NCI-H526 treated with DMSO at 0.1 percent for 48 hours (cell line): ENCODE results near the gene RMND5B.
A peak's percentile ranks its signal among the peaks of the same experiment; 100 is the strongest.
"Not testable (repeated sequence)": the region's sequence is repeated elsewhere in the genome, so short reads cannot be mapped to it uniquely, and the experiment has no call there.

Experiments used
- DNase-seq: peaks from one replicate; lab custom pipeline; 2025; lab: John Stamatoyannopoulos, UW

The RMND5B gene

DNA sequence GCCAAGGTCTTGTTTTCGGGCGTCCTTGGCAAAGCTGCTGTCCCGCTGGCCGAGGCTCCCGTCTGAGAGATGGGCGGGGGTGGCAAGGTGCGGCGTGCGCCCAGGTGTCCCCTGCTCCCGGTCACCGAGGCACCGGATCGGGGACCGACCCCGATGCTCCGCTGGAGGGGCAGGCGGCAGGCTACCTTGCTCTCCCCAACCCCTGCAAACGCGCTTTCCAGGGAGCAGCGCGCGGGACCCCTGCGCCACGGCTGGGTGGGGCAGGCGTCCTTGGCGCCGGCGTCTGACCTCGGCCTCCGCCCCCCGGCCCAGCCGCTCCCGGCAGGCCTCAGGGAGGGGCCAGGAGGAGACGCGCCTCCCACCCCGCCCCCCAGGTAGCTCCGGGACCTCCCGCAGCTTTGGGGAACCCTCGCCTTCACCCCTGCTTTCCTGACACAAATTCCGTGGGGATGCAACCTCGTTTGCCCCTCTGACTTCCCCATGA is 16.9 kb upstream of the RMND5B start:
- no peak for DNase-seq

DNA sequence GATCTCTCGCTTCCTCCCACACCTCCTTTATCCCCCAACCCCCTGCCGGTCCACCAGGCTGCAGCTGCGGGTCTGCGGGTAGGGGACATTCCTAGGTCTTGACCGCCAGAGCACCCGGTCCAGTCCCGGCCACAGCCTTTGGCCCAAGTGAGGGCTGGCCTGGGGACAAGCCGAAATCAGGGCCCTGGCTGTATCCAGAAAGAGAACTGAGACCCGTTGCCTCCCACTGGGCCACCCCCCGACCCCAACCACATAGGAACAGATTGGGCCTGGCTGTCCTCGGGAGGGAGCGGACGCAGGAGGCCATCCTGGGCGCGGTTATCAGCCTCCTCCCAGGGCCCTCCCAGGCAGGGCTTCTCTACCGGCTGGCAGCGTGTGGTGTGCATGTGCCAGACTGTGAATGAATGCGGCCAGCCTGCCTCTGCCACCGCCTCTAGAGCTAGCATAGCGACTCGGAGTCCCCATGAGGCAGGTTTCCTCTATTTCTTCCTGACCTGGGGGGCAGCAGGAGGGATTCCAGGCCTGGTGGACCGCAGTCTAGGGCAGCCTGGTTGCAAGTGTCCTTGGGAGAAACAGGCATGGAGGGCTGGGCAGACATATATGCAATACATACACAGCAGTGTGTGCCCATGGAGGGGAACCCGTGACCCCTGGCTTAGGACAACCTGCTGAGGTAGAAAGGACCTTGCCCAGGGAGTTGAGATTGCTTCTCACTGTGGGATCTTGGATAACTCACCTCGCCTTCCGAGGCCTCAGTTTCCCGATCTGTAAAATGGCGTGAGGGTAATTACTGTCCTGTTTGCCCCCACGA is 16.3 kb upstream of the RMND5B start:
- DNase-seq = no peak

DNA sequence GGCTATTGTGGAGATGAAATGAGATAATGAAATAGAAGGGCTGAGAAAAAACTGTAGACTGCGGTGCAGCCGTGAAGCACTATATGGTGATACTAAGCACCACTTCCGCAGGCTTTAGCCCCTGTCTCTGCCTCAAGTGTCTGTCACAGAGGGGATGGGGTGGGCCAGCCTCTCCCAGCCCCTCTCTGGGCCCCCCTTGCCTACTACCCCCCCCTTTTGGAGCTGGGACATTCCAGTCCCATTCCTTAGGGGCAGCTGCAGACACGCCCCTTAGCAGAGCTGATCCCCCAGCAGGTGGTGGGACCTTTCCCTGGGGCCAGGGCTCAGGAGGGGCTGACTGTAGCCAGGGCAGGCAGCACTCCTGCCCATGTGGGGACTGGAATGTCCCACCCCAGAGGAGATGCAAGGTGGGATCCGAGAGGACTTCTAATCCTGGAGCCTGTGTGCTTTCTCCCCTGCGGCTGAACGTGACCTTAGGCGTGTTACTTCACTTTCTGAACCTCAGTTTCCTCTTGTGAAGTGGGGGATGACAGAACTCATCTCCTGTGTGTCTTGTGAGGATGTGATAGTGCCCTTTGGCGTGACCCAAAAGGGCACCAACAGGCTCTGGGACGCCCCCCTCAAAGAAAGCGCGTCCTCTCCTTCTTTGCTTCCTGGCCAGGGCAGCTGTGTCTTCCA is 15.5 kb upstream of the RMND5B start:
- no peak for DNase-seq

DNA sequence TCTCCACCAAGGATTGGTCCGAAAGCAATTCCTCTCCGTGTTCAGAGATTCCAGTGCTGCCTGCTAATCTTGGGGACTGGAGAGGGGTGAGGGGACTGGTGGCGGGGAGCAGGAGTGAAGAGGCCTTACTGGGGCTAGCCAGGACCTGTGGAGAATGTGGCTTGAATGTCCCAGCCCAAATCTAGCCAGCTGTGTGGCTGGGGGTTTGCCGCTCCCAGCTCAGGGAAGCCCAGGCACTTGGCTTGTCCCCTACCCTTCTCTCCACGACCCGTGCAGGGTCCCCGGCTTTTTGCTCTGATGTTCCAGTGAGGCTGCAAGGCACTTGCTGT is 15.0 kb upstream of the RMND5B start:
- DNase-seq = no peak

DNA sequence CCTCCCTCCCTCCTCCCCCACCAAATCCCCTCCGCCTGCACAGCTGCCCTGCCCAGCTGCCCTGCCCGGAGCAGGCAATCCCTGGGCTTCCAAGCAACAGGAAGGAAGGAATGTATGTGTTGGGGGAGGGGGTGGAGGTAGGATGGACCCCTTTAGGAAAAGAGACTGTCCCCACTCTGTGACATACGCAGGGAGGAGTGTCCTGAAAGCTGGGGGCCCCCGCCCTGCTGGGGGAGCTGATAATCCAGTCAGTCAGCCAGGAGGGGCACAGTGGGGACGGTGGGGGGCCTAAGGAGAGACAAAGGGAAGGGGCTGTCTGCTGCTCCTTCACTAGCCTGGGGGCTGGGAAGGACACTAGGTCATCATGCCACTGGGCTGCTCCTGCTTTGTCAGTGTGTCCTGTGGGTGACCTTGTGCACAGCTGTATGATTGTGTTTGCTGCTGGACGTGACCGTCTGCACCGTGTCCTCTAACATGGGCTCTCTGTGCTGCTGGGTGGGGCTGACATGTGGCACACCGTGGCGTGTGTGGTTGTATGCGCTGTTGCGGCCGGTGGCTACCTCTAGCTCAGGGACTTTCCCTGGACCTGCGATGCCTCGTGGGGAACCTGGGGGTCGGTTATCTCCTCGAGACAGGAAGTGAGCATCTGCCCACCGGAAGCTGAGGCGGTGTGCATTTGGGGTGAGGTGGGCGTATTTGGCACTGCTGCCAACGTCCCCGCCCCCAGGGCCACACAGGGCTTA is 14.5 kb upstream of the RMND5B start:
- no peak for DNase-seq

DNA sequence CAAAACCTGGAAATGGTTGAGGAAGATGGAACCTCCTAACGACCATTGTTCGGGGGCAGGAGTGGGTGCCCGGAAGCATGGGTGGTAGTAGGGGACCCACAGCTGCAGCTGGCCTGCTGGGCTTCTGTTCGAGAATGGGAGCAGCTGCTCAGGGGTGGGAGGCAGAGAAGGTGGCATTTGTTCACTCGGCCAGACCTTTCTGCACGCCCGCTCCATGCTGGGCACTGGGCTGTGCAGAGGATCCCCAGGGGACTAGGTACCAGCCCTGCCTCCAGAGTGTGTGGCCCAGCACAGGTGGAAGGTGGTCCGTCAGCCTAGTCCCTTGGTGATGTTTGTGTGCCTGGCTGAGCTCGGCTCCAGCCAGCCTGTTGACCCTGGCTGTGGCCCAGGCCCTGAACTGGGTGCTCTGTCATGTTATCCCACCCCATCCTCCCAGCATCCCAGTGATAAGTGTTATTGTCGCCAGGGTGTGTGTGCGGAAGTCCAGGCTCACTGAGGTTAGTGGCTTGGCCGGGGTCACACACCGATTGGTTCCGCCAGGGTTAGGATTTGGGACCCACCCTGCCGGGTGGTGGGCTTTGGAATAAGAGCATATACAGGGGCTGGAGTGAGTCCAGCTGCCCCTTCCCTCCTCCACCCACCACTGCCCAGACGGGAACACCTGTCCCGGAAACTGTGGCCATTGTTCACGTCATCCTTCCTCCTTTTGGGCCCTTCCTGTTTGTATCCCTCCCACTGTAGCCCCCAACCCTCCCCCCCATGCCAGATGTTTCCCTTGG is 12.7 kb upstream of the RMND5B start:
- no peak for DNase-seq

DNA sequence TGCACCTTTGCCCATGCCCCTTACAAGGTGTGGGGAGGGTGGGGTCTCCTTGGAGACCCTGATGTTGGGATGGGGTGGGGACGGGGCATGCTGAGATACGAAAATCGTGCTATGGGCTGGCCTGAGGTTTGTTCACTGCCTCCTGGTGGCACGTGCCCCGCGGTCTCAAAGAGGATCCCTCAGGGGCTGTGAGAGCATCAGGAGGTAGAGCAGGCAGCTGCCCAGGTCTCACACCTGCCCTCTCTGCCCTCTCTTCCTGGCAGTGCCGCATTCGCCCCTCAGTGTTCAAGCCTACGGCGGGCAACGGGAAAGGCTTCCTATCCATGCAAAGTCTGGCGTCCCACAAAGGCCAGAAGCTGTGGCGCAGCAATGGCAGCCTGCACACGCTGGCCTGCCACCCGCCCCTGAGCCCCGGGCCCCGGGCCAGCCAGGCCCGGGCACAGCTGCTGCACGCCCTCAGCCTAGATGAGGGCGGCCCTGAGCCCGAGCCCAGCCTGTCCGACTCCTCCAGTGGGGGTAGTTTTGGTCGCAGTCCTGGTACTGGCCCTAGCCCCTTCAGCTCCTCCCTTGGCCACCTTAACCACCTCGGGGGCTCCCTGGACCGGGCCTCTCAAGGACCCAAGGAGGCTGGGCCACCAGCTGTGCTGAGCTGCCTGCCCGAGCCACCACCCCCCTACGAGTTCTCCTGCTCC is 10.8 kb upstream of the RMND5B start:
- DNase-seq = no peak

DNA sequence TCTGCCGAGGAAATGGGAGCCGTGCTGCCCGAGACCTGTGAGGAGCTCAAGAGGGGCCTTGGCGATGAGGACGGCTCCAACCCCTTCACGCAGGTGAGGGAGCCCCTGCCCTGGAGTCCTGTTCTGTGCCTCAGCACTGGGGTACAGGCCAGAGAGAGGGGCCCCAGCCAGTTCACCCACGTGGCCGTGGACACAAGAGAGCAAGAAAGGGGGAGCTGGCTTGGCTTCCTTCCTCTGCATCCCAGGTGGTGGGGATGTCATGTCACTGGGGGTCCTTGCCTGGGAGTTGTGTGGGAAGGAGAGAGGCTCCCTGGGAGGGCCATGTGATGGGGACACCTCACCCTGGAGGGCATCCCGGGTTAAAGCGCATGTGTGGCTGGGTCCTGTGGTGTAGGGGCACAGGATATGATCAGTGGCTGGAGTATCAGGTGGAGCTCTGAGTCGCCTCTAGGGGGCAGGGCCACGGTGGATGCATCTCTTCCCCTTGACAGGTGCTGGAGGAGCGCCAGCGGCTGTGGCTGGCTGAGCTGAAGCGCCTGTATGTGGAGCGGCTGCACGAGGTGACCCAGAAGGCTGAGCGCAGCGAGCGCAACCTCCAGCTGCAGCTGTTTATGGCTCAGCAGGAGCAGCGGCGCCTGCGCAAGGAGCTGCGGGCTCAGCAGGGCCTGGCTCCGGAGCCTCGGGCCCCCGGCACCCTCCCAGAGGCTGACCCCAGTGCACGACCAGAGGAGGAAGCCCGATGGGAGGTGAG is 10.0 kb upstream of the RMND5B start:
- peak; percentile 79 for DNase-seq

DNA sequence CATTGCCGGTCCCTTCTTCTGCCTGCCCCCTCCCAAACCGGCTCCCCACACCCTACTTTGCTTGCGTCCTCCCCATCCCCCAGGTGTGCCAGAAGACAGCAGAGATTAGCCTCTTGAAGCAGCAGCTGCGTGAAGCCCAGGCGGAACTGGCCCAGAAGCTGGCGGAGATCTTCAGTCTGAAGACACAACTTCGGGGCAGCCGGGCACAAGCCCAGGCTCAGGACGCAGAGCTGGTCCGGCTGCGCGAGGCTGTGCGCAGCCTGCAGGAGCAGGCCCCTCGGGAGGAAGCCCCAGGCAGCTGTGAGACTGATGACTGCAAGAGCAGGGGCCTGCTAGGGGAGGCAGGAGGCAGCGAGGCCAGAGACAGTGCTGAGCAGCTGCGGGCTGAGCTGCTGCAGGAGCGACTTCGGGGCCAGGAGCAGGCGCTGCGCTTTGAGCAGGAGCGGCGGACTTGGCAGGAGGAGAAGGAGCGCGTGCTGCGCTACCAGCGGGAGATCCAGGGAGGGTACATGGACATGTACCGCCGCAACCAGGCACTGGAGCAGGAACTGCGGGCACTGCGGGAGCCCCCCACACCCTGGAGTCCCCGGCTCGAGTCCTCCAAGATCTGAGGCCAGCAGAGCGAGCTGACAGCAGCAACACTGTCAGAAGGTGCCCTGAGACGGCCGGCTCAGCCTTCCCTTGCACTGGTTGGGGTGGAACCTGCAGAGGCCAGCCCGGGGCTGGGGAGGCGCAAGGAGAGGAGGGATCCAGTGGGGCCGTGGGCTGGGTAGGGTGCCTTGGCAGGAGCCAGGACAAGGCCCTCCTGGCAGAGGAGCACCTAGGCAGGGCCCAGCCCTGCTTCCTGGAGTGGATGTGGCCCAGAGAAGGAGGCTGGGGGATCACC is 9.2 kb upstream of the RMND5B start:
- DNase-seq = no peak

DNA sequence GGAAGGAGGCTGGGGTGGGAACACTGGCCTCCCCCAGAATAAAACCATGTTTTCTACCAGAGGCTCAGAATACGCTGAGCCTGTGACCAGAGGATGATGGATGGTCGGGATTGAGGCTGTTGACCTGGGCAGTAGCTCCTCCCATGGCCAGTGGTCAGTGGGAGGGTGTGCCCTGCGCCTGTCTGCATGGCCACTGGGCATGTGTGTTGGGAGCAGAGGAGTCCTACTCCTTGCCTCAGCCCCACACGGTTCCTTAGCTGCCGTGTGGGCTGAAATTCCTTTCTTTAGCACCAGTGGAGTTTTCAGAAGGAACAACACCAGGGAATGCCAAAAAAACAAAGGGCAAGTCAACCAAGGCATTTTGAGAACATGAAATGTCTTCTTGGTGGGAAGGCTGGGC is 8.5 kb upstream of the RMND5B start:
- DNase-seq = no peak

DNA sequence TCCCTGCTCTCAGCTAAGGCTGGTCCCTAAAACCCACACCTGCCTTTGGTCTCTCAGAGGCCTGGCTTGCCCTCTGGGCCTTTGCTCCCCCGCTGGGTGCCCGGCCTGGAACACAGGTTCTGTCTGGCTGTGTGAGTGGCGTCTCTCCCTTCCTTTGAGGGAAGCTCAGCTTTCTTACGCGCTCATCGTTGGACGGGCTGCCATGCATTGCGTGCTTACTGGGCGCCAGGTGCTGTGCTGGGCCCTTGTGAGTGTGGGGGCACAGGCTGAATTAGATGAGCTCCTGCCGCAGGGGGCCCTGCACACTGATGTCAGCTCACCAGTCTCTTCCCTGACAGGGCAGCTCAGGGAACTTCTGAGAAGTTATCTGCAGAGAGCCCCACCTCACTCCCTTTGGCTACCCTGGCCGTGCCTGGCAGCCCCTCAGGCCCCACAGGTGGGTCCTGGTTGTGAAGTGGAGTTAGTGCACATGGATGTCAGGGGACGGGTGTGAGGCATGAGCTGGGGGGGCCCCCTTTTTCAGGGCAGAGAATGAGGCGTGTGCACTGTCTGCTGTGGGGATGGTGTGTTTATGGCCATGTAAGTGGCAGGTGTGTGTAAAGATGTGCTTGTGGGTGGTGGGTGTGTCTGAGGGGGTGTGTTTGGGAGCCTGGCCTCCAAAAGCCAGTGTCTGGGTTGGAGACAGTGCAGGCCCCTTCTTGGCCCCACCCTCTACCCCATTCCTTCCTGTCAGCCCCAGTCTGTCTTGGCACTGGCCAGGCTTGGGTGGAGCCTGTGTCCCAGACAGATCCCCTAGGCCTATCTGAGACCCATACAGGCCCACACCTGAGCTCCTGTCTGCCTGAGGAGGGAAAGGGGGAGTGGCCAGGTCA is 7.5 kb upstream of the RMND5B start:
- no peak for DNase-seq

DNA sequence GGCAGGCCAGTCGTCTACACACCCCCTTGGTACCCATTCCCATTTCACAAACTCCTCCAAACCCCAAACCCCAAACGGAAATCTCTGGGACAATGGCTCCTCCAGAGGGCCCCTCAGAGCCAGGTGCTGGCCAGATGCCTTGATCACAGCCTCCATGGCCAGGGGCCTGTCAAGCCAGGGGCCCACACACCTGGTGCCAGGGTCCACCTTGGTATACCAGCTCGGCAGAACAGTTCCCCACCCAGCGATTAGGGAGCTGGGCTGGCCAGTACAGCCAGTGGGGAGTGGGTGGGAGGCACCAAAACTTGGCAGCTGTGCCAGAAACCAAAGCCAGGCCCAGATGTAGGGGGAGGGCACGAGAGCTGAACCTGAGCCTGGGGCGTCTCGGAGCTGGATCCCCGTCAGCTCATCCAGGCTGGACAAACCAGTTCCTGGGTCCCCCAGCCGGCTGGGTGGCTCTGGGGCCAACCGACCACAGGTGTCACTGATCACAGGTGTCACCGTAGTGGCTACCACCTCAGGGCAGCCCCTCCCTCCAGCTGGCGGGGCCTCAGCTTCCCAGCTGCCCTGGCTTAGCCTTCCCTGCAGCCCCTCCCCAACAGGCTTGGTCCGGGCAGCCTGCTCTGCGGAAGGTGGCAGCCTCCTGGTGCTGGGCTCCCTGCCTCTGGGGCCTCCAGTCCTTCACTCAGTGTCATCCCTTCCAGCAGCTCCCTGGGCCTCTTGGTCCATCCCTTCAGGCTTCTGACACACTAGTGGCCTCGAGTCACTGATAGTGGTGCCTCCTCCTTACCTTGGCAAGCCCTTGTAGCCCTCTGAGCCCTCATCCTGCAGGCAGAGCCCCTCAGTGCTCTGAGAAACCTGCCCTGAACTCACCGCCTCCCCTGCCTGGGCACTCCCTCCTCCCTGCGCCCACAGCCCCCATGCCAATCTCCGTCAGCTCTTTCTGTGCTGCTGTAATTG is 6.6 kb upstream of the RMND5B start:
- DNase-seq = no peak

DNA sequence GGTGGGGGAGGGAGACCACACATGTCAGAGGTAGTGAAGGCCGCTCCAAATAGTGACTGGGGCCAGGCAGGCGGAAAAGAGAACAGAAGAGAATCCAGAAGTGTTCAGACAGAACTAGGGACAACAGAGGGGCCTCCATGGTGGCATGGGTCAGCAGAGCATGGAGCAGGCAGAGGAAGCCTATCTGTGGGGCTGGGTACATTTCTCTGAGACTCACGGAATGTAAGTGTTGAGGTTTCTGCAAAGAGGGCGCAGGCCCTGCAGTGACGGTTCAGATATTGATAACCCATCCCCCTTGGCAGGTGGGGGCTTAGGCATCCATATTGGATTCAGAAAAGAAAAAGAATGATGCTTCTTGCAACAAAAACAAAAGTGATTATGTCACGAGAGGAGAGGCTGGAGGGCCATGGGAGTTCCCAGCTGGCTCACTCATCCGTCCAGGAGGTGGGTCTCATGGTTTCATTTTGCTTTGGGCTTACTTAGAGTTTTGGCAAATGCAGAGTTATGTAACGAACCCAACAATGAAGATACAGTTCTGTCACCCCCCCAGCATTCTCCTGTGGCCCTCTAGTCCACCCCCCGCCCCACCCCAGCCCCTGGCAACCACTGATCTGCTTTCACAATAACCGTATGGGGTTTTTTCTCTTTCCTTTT is 5.4 kb upstream of the RMND5B start:
- DNase-seq = no peak

DNA sequence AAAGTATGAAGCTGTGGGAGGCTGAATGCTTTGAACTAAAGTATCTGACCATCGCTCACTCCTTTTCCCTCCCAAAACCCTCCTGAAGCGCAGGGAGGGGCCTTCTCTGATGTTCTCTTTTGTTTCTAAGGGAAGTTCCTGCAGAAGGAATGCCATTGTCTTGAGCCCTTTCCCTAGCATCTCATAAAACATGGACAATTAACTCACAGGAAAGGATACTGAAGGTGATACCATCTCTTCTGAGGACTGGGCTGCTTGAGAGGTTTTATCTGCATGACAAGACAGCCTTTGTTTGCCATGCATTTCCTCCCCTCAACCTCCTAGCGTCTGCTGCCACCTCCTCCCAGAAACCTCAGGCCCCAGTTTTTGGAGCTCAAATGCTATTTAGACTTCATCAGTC is 4.3 kb upstream of the RMND5B start:
- DNase-seq = no peak

DNA sequence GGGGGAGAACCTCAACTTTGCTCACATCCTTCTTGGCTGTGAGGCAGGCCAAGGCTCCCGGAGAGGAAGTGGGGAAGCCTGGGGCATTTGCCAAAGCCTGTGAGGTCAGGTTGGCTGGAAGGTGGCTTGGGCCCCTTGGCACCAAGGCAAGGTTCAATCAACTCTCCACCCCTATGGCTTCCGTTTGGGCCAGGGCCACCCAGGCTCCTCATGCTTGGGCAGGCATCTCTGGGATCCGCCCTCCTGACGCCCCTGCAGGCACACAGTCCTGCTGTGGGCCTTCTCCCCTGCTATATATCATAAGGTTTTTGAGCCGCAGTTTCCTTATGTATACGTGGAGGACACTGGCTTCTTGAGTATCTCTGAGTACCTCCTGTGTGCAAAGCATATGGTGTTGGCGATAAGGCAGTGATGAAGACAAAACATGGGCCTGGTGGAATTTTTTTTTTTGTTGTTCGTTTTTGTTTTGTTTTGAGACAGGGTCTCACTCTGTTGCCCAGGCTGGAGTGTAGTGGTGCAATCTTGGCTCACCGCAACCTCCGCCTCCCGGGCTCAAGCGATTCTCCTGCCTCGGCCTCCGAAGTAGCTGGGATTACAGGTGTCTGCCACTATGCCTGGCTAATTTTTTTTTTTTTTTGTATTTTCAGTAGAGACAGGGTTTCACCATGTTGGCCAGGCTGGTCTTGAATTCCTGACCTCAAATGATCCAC is 3.4 kb upstream of the RMND5B start:
- DNase-seq = not testable (repeated sequence)

DNA sequence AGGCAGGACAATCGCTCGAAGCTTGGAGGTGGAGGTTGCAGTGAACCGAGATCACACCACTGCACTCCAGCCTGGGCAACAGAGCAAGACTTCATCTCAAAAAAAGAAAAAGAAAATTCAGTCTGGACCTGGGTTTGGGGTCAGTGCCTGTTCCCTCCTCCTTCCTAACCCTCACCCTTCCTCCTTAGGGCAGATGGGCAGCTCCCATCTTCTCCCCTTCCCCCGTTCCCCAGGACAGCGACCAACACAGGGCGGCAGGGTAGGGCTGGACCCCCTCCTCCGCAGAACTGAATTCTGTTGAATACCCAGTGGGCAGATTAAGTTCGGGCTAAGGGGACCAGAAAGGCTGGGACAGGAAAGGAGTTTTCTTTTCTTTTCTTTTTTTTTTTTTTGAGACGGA is 1.5 kb upstream of the RMND5B start:
- DNase-seq = no peak

DNA sequence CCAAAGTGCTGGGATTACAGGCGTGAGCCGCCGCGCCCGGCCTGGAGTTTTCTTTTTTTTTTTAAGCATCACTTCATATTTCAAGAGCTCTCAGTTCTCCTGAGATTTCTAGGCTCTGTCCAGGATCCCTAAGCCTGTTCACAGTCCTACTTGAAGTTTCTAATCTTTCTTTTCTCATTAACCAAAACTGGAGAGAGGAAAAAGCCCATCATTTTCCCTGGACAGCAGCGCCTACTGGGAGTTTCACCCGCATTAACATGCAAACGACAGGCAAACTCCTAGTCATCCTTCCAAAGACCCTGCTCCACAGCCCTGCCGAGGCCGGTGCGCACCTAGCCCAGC is 609 bp upstream of the RMND5B start:
- DNase-seq = not testable (repeated sequence)
